AG04449 (cell line): ENCODE measurements around the gene EYS.

Source experiments
- CTCF ChIA-PET: fragments of 350-600 bp; formaldehyde crosslinking; extraction: SDS; loops from one replicate; lab custom pipeline; 2021; ENCODE audit warnings: antibody characterized with exemption; lab: Yijun Ruan, JAX
- POLR2A ChIA-PET: fragments of 400-600, 350-600 bp; formaldehyde crosslinking; extraction: SDS; loops from one replicate; lab custom pipeline; 2020; ENCODE audit warnings: antibody characterized with exemption, inconsistent platforms; lab: Yijun Ruan, JAX
- DNase-seq: peaks from one replicate; pipeline ENCODE4 v3.0.0-alpha.2; 2010; ENCODE audit warnings: low read depth, low spot score
- H3K4me3 ChIP-seq: 2 replicates; pipeline ENCODE4 v1.5.1; 2011; ENCODE audit warnings: low read depth, mild to moderate bottlenecking, control low read depth, low read length
- TF ChIP-seq, protein P1 (sequence below): IDR thresholded peaks from one replicate; pipeline ENCODE4 v1.5.1; 2011; ENCODE audit warnings: mild to moderate bottlenecking, moderate library complexity, low read length, control low read depth, inconsistent platforms; ENCODE audit not compliant: insufficient read depth; ENCODE audit errors: missing control alignments

EYS gene

DNA sequence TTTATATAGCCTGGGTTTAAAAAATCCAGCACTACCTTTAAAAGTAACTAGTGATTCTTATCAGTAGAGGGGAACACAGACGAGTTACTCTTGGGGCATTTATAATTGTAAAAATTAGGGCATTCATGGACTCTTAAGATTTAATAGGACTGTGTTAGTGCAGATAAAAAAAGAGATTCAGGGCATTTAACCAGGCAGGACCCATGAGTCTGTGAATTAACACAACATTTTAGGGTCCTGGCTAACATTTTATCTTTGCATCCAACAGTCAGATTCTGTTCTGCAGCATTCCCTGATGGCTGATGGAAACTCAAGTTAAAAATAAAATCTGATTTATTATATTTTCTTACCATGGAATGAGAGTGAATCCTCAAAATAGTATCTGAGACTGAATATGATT, 1297.1 kb downstream of the EYS start:
- no peak overlapping the region for H3K4me3 ChIP-seq
- DNase-seq, result no peak
- CTCF ChIA-PET, result no interaction called here
- TF ChIP-seq, protein P1, sequence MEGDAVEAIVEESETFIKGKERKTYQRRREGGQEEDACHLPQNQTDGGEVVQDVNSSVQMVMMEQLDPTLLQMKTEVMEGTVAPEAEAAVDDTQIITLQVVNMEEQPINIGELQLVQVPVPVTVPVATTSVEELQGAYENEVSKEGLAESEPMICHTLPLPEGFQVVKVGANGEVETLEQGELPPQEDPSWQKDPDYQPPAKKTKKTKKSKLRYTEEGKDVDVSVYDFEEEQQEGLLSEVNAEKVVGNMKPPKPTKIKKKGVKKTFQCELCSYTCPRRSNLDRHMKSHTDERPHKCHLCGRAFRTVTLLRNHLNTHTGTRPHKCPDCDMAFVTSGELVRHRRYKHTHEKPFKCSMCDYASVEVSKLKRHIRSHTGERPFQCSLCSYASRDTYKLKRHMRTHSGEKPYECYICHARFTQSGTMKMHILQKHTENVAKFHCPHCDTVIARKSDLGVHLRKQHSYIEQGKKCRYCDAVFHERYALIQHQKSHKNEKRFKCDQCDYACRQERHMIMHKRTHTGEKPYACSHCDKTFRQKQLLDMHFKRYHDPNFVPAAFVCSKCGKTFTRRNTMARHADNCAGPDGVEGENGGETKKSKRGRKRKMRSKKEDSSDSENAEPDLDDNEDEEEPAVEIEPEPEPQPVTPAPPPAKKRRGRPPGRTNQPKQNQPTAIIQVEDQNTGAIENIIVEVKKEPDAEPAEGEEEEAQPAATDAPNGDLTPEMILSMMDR, result no peak
- POLR2A ChIA-PET, result no interaction called here

DNA sequence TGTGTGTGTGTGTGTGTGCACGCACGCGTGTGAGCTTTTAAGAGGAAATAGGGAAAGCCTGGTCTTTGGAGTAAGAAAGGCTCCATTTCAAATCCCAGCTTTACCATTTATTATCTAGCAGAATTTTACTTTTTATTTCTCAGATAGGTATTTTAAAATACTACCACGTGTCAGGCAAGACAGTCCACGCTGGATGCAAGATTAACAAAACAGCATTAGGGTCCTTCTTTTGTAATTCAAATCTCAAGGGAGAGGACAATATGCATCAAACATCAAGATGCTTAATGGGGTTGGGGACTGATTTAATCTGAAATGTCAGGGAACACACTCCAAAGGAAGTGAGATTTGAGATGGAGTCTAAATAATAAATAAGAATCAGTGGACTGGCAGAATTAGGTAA, 1302.6 kb downstream of the EYS start:
- CTCF ChIA-PET, result no interaction called here
- TF ChIP-seq, protein P1, result no peak
- POLR2A ChIA-PET, result no interaction called here
- DNase-seq, result no peak
- H3K4me3 ChIP-seq, result no peak overlapping the region

DNA sequence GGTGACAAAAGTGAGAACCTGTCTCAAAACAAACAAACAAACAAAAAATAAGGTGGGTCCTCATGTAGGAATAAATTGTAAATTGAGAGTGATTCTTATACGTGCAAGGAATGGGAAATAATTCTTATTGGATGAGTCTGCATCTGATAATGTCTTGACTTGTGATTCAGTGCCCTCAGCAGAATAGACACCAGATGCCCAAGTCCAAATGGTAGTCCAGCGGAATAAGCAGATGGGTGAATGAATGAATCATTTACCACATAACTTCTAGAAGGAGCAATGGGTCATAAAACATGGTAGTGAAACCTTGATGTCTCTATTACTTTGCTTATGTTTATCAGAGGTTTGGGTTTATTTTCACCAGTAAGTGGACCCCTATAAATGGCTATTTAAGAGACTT, 1323.7 kb downstream of the EYS start:
- H3K4me3 ChIP-seq, result no peak overlapping the region
- ChIA-PET CTCF (no interaction called here), POLR2A (no interaction called here)
- DNase-seq, result no peak
- TF ChIP-seq, protein P1, result no peak

DNA sequence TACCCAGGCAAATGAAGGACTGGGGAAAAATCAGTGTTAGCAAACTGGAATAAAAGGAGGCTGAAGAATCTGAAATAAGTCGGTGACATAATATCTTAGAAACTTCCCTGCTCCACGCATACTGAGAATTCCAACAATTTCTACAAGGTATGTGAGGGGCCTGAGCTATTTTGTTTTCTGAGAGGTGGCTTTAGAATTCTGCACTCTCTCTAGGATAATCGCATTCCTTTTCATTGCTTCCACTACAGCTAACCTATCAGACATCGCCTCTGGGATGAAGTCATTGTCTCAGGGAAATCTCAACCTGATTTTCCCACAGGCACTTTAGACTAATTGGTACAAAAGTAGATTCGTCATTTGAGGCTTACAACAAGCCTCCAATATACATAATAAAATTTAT, 1330.6 kb downstream of the EYS start:
- POLR2A ChIA-PET, result no interaction called here
- DNase-seq, result no peak
- CTCF ChIA-PET, result no interaction called here
- TF ChIP-seq, protein P1, result no peak
- H3K4me3 ChIP-seq, result no peak overlapping the region

GRCh38 chr6:64357430-64357829, 1349.6 kb downstream of the EYS start:
- CTCF ChIA-PET, result no interaction called here
- no peak overlapping the region for H3K4me3 ChIP-seq
- DNase-seq, result no peak
- POLR2A ChIA-PET, result no interaction called here
- TF ChIP-seq, protein P1, result no peak

DNA sequence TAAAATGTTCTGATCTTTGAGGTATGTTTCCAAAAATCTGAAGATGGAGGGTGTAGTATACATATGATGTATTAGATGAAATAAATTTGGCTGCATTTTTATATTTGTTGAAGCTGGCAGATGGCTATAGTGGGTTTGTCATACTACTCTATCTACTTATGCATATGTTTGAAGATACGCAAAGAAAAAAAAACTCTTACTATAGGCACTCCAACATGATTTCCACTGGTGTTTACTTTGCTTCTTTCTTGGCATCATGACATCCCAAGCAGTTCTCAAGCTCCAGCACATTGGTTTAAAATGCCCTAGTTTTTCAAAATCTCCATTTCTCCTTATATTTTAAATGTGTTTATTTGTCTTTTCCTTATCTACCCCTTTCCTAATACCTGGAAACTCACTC, 1359.6 kb downstream of the EYS start:
- H3K4me3 ChIP-seq, result no peak overlapping the region
- ChIA-PET POLR2A (no interaction called here), CTCF (no interaction called here)
- TF ChIP-seq, protein P1, result no peak
- no peak for DNase-seq
